ENCODE measurements around the gene YDJC.

GRCh38 chr22:21593406-21594232, 36.2 kb downstream of the YDJC start:
- no peak for TF ChIP-seq CTCF (IDR thresholded peaks at IDR 0.05)
- no peak for TF ChIP-seq POLR2A (IDR thresholded peaks at IDR 0.05)

All from lower leg skin (tissue), 3 donors.